ENCODE results near the gene PCDHGB4. TPM values are rescaled to one million over a fixed set of nuclear protein-coding genes. Genes with fewer than 3 reads are reported as not detected.

PCDHGB4 gene
- total RNA-seq, 4 donors from 2014 or later: 4.1 to 10.3 (median 7.2) TPM

DNA sequence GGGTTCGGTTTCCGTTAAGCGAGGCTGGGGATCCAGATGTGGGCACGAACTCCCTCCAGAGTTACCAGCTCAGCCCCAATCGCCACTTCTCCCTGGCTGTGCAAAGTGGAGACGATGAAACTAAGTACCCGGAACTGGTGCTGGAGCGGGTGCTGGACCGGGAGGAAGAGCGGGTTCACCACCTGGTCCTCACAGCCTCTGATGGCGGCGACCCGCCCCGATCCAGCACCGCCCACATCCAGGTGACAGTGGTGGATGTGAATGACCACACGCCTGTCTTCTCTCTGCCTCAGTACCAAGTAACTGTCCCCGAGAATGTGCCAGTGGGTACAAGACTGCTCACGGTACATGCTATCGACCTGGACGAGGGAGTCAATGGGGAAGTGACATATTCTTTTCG lies 4.2 kb upstream of the PCDHGB4 start:
- no peak overlapping the region for H3K27ac ChIP-seq
- H3K36me3 ChIP-seq: no peaks in the 10 kb centered on the region
- H3K27me3 ChIP-seq: no peaks in the 10 kb centered on the region
- no peak for DNase-seq (ENCODE audit: low spot score in 2 of 2)
- no peak overlapping the region for H3K4me3 ChIP-seq
- no peaks in the 10 kb centered on the region for H3K4me1 ChIP-seq
- TF ChIP-seq POLR2A (IDR thresholded peaks at IDR 0.05) (no peak), POLR2AphosphoS5 (IDR thresholded peaks at IDR 0.05) (no peak), EP300 (IDR thresholded peaks at IDR 0.05) (no peak)
- TF ChIP-seq, protein P1, sequence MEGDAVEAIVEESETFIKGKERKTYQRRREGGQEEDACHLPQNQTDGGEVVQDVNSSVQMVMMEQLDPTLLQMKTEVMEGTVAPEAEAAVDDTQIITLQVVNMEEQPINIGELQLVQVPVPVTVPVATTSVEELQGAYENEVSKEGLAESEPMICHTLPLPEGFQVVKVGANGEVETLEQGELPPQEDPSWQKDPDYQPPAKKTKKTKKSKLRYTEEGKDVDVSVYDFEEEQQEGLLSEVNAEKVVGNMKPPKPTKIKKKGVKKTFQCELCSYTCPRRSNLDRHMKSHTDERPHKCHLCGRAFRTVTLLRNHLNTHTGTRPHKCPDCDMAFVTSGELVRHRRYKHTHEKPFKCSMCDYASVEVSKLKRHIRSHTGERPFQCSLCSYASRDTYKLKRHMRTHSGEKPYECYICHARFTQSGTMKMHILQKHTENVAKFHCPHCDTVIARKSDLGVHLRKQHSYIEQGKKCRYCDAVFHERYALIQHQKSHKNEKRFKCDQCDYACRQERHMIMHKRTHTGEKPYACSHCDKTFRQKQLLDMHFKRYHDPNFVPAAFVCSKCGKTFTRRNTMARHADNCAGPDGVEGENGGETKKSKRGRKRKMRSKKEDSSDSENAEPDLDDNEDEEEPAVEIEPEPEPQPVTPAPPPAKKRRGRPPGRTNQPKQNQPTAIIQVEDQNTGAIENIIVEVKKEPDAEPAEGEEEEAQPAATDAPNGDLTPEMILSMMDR (IDR thresholded peaks at IDR 0.05): no peak
- WGBS: 42% methylated on average over 13 of the region's 21 CpGs
- peaks cover 58% of the 10 kb centered on the region for H3K9me3 ChIP-seq

DNA sequence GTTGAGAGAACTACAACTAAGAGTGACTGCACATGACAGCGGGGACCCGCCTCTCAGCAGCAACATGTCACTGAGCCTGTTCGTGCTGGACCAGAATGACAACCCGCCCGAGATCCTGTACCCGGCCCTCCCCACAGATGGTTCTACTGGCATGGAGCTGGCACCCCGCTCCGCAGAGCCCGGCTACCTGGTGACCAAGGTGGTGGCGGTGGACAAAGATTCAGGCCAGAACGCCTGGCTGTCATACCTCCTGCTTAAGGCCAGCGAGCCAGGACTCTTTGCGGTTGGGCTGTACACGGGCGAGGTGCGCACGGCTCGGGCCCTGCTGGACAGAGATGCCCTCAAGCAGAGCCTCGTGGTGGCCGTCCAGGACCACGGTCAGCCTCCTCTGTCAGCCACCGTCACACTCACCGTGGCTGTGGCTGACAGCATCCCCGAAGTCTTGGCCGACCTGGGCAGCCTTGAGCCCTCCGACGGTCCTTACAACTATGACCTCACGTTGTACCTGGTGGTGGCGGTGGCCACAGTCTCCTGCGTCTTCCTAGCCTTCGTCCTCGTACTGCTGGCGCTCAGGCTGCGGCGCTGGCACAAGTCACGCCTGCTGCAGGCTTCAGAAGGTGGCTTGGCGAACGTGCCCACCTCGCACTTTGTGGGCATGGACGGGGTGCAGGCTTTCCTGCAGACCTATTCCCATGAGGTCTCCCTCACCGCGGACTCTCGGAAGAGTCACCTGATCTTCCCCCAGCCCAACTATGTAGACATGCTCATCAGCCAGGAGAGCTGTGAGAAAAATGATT lies 2.8 kb upstream of the PCDHGB4 start:
- H3K4me3 ChIP-seq: no peak overlapping the region
- no peak for DNase-seq (ENCODE audit: low spot score in 2 of 2)
- H3K36me3 ChIP-seq: no peaks in the 10 kb centered on the region
- TF ChIP-seq POLR2AphosphoS5 (IDR thresholded peaks at IDR 0.05) (no peak), POLR2A (IDR thresholded peaks at IDR 0.05) (no peak), EP300 (IDR thresholded peaks at IDR 0.05) (no peak)
- TF ChIP-seq, protein P1 (IDR thresholded peaks at IDR 0.05): no peak
- no peaks in the 10 kb centered on the region for H3K4me1 ChIP-seq
- H3K27ac ChIP-seq: no peak overlapping the region
- H3K27me3 ChIP-seq: no peaks in the 10 kb centered on the region
- 51% methylated on average over 17 of the region's 43 CpGs for WGBS
- H3K9me3 ChIP-seq: peaks cover 65% of the 10 kb centered on the region

DNA sequence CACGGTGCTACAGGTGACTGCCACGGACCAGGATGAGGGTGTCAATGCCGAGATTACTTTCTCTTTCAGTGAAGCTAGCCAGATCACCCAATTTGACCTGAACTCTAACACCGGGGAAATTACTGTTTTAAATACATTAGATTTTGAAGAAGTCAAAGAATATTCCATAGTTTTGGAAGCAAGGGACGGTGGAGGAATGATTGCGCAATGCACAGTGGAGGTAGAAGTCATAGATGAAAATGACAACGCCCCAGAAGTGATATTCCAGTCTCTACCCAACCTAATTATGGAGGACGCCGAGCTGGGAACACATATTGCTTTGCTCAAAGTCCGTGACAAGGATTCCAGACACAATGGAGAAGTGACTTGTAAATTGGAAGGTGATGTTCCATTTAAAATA lies 1.2 kb downstream of the PCDHGB4 start:
- WGBS: 46% methylated on average over 10 of the region's 10 CpGs
- Histone ChIP-seq H3K27me3 (peaks cover 9% of the 10 kb centered on the region), H3K36me3 (no peaks in the 10 kb centered on the region), H3K4me1 (no peaks in the 10 kb centered on the region), H3K9me3 (peaks cover 73% of the 10 kb centered on the region), H3K4me3 (no peak overlapping the region), H3K27ac (no peak overlapping the region)
- no peak for DNase-seq (ENCODE audit: low spot score in 2 of 2)
- TF ChIP-seq EP300 (IDR thresholded peaks at IDR 0.05): no peak
- no peak for TF ChIP-seq POLR2AphosphoS5 (IDR thresholded peaks at IDR 0.05)
- TF ChIP-seq, protein P1 (IDR thresholded peaks at IDR 0.05): no peak
- no peak for TF ChIP-seq POLR2A (IDR thresholded peaks at IDR 0.05)

DNA sequence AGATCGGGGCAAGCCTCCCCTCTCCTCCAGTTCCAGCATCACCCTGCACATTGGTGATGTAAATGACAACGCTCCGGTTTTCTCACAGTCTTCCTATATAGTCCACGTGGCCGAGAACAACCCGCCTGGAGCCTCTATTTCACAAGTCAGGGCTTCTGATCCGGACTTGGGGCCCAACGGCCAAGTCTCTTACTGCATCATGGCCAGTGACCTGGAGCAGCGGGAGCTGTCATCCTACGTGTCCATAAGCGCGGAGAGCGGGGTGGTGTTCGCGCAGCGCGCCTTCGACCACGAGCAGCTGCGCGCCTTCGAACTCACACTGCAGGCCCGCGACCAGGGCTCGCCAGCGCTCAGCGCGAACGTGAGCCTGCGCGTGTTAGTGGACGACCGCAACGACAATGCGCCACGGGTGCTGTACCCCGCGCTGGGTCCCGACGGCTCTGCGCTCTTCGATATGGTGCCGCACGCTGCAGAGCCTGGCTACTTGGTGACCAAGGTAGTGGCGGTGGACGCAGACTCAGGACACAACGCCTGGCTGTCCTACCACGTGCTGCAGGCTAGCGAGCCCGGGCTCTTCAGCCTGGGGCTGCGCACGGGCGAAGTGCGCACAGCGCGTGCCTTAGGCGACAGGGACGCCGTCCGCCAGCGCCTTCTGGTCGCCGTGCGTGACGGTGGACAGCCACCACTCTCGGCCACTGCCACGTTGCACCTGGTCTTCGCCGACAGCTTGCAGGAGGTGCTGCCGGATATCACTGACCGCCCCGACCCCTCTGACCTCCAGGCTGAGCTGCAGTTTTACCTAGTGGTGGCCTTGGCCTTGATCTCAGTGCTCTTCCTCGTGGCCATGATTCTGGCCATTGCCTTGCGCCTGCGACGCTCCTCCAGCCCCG lies 1.9 kb downstream of the PCDHGB4 start:
- H3K27me3 ChIP-seq: peaks cover 9% of the 10 kb centered on the region
- H3K4me3 ChIP-seq: no peak overlapping the region
- no peaks in the 10 kb centered on the region for H3K36me3 ChIP-seq
- H3K9me3 ChIP-seq: peaks cover 73% of the 10 kb centered on the region
- no peak for DNase-seq (ENCODE audit: low spot score in 2 of 2)
- 38% methylated on average over 46 of the region's 77 CpGs for WGBS
- H3K27ac ChIP-seq: no peak overlapping the region
- TF ChIP-seq POLR2A (IDR thresholded peaks at IDR 0.05) (no peak), EP300 (IDR thresholded peaks at IDR 0.05) (no peak), POLR2AphosphoS5 (IDR thresholded peaks at IDR 0.05) (no peak)
- TF ChIP-seq, protein P1 (IDR thresholded peaks at IDR 0.05): no peak
- H3K4me1 ChIP-seq: no peaks in the 10 kb centered on the region

Data from suprapubic skin (tissue), 4 donors.